Kidney (tissue), 14 donors: ENCODE data around the gene PPP2R5B. TPM values are rescaled to one million over a fixed set of nuclear protein-coding genes. Genes with fewer than 3 reads are reported as not detected.

ENCODE experiments used
- DNase-seq, 5 donors: peaks; one replicate each; pipeline ENCODE4 v3.0.0-alpha.2; 2013 to 2020
- FAIRE-seq: peaks from 2 replicates; lab custom pipeline; 2012; peaks lifted over from hg19 to GRCh38; lab: Jason Lieb, UNC
- H3K27ac ChIP-seq, 2 donors: one replicate each; pipeline ENCODE4 v1.7.0; 2013; ENCODE audit warnings: low read depth in 2 of 2, low read length in 2 of 2, inconsistent platforms in 1 of 2
- H3K27me3 ChIP-seq: one replicate; pipeline ENCODE4 v1.7.1; 2013; ENCODE audit warnings: low read length, inconsistent platforms; ENCODE audit not compliant: control insufficient read depth, insufficient read depth
- H3K36me3 ChIP-seq, 3 donors: one replicate each; pipeline versions ENCODE4 v1.7.0 to v1.7.1; 2013; ENCODE audit warnings: low read length in 3 of 3, control low read depth in 1 of 3, inconsistent platforms in 1 of 3; ENCODE audit not compliant: insufficient read depth in 3 of 3, control insufficient read depth in 2 of 3
- H3K4me1 ChIP-seq, 3 donors: one replicate each; pipeline versions ENCODE4 v1.7.0 to v1.7.1; 2013; ENCODE audit warnings: low read length in 3 of 3, inconsistent platforms in 1 of 3, low read depth in 1 of 3; ENCODE audit not compliant: control insufficient read depth in 2 of 3, insufficient read depth in 2 of 3
- H3K4me3 ChIP-seq, 3 donors: one replicate each; pipeline versions ENCODE4 v1.7.0 to v1.8.1; 2013; ENCODE audit warnings: low read length in 3 of 3, control low read depth in 1 of 3, inconsistent platforms in 1 of 3
- H3K9ac ChIP-seq, 3 donors: one replicate each; pipeline versions ENCODE4 v1.7.0 to v1.7.1; 2013; ENCODE audit warnings: low read length in 3 of 3, control low read depth in 1 of 3, inconsistent platforms in 1 of 3
- H3K9me3 ChIP-seq, 3 donors: one replicate each; pipeline versions ENCODE4 v1.7.0 to v1.7.1; 2013; ENCODE audit warnings: low read length in 3 of 3, control low read depth in 1 of 3, inconsistent platforms in 1 of 3; ENCODE audit not compliant: control insufficient read depth in 2 of 3, insufficient read depth in 1 of 3
- CTCF ChIP-seq: IDR thresholded peaks from 3 replicates; pipeline ENCODE4 v1.5.1; 2012; ENCODE audit warnings: mild to moderate bottlenecking, moderate library complexity, borderline replicate concordance; ENCODE audit not compliant: insufficient read depth; ENCODE audit errors: extremely low read depth
- intact Hi-C: fragments of 100-400 bp; cut with DNase I; formaldehyde crosslinking; loops from one replicate; pipeline ENCODE4 v1.11.1; 2022
- polyA plus RNA-seq: library from polyadenylated mRNA; stranded (reverse); fragments of 350-450 nt; fragmentation: Illumina TruSeq; extraction: RNeasy Lipid Tissue Mini Kit (QIAGEN cat#74804); gene quantifications from one replicate; pipeline ENCODE4 v1.2.3, GENCODE V29; 2014; ENCODE audit warnings: low read depth, low replicate concordance; ENCODE audit not compliant: insufficient read depth
- total RNA-seq: library from RNA; stranded (reverse); fragmentation: NEBNext Ultra II Directional; extraction: Animal tissue kit (Norgen Biotek cat#: 25700); gene quantifications from one replicate; pipeline ENCODE4 v1.2.1, GENCODE V29; 2021
- donor health status: control.
- donor health status: control.
- donor health status: control.
- donor health status: control.
- donor health status: control.
- donor health status: DM: yes; HTN: yes; CAD: no.
- donor health status: Normal renal cell carcinoma (clear cell type).

PPP2R5B gene
- total and polyA plus RNA-seq, 2 donors from 2014 or later, result 16.8 to 21.2 TPM

- no peak for DNase-seq
- no peak for FAIRE-seq
- Histone ChIP-seq H3K9ac (no peak overlapping the region), H3K4me3 (no peak overlapping the region), H3K9me3 (no peaks in the 10 kb centered on the region), H3K4me1 (no peaks in the 10 kb centered on the region), H3K36me3 (peaks cover 2 to 47% (median 14%) of the 10 kb centered on the region in 3 donors), H3K27ac (no peak overlapping the region), H3K27me3 (no peaks in the 10 kb centered on the region)
- intact Hi-C loops, result no loop called here
- no peak for TF ChIP-seq CTCF
Observed at GRCh38 chr11:64906314-64906635, 18.2 kb upstream of the PPP2R5B start.

DNA sequence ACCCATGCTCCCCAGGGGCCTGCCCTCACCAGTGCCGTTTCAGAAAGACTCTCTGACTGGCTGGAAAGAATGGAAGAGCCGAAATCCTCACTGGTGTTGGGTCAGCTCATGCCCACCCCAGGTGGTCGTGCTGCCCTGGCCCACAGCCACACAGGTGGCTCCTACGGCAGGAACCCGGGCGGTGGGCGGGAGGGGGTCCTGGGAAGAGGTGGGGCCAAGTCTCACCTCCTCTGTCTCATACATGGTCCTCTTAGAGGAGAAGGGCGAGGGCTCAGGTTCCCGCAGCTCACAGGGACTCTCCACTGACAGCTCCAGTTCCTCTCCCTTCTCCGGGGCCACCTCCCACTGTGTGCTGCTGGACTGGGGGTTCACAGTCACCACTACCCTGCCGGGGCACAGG, 15.7 kb upstream of the PPP2R5B start:
- Histone ChIP-seq H3K9me3 (no peaks in the 10 kb centered on the region), H3K27ac (no peak overlapping the region), H3K27me3 (no peaks in the 10 kb centered on the region), H3K4me3 (no peak overlapping the region), H3K9ac (no peak overlapping the region), H3K4me1 (no peaks in the 10 kb centered on the region), H3K36me3 (peaks cover 2 to 56% (median 20%) of the 10 kb centered on the region in 3 donors)
- TF ChIP-seq CTCF, result no peak
- DNase-seq (peak in 1 of 5 donors; percentile 66), FAIRE-seq (no peak)
- intact Hi-C loops, result no loop called here

- no peak for TF ChIP-seq CTCF
- Histone ChIP-seq H3K27ac (no peak overlapping the region), H3K9ac (no peak overlapping the region), H3K9me3 (no peaks in the 10 kb centered on the region), H3K4me3 (no peak overlapping the region), H3K36me3 (peaks cover 2 to 56% (median 20%) of the 10 kb centered on the region in 3 donors), H3K4me1 (no peaks in the 10 kb centered on the region), H3K27me3 (no peaks in the 10 kb centered on the region)
- no peak for FAIRE-seq
- intact Hi-C loops, result no loop called here
- DNase-seq, result peak in 1 of 5 donors; percentile 61
Observed at GRCh38 chr11:64909653-64910343, 14.7 kb upstream of the PPP2R5B start.
